ENCODE measurements around the gene DGCR8.
"Not testable (repeated sequence)": the region's sequence is repeated elsewhere in the genome, so short reads cannot be mapped to it uniquely, and the experiment has no call there.

The DGCR8 gene

DNA sequence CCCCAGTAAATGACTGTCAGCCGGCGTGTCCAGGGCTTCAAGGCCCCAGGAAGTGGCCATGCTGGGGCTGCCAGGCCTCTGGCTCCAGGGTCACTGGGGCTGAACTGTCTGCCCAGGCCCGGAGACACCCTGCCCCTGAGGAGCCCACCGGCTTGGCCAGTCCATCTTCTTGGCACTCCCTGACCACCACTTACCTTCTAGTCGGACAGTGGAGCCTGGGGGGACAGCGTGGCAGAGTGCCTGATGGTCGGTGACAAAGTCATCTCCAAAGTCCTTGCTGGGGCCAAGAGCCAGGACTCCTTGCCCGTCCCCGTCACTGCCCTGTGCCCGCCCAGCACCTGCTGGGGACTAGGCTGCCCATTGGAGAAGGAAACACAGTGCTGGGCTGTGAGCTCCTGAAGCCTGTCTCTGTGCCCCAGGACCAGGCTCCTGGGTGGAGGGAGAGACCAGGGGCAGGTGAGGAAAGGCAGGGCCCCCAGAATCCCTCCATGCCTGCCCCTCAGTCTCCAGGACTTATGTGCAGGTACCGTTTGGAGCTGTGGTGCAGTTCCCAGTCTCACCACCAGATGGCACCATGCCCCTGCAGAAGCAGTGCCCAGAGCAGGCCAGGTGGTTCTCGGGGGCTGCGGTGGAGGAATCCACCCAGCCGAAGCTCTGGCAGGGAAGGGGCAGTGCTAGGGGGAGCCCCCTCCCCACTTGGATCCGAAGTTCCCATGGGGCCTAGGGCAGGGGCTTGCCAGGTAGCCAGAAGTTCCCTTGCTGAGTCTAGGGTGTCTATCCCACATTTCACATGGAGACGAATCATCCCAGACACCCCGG, 76.8 kb downstream of the DGCR8 start:
- DNase-seq: peak; percentile 45

DNA sequence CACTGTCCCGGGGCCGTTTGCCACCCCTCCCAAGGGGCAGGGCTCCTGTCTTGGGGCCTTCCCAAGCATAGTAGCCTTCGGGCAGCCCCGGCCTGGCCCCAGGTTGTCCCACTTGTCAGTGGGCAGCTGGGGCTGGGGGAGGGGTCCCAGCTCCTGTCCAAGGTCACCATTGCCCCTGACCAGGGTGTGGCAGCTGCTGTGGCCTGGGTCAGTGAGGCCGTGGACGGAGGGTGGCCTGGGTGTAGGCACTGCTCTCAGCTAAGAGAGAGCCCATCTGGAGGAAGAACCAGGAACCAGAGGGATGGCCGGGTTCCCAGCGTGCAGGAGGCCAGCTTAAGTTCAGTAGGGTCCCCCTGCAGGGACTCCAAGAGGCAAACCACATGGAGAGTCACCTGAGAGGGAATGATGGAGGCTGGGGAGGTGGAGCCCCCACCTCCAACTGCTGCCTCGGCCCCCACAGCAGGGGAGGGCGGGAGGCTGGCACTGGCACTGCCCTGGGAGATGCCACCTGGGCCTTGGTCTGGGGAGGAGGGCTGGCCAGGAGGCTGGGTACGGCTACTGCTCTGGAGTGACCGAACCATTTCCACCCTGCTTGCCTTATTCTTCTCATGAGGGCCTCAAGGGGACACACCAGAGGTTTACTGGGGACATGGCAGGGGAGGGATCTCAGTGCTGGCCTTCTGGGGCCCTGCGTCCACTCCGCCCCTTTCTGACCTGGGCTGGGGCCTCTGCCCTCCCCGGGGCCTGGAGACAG, 77.6 kb downstream of the DGCR8 start:
- DNase-seq: no peak

- no peak for DNase-seq
Observed at GRCh38 chr22:20158391-20159036, 78.5 kb downstream of the DGCR8 start.

DNA sequence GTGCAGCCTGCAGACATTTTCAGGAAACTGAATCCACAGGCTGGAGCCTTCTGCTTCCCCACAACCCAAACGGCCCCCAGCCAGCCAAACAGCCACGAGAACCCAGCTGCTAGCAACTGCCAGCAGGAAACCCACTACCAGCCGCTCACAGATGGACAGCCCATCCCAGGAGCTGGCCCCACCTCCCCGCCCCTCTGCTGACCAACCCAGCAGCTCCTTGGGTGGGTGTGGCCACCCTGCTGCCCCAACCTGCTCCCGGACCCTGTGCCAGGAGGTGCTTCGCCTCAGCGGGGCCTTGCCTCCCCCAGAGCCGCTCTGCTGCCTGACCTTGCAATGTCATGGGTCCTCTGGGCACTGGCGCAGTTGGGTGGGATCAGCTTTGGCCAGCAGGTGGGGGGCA, 79.0 kb downstream of the DGCR8 start:
- DNase-seq: no peak

- not testable (repeated sequence) for DNase-seq
Observed at GRCh38 chr22:20159531-20159930, 79.5 kb downstream of the DGCR8 start.

DNA sequence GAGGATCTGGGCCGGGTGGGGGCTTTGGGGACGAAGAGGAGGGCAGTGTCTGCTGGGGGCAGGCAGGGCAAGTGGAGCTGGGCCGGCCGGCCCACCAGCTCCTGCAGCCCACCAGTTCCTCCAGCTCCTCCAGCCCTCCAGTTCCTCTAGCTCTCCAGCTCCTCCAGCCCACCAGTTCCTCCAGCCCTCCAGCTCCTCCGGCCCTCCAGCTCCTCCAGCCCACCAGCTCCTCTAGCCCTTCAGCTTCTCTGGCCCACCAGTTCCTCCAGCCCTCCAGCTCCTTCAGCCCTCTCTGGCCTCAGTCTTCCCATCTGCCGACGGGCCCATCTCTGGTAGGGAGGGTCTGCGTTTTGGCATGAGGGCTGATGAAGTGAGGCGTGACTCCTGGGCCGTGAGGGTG, 80.0 kb downstream of the DGCR8 start:
- DNase-seq: no peak
